Esophagus squamous epithelium (tissue), 4 donors: ENCODE data around the gene RBMS3.

ENCODE experiments used
- CTCF ChIP-seq, 6 experiments: fragments of 450-650 bp in 4 of 6; fragments of 200-600 bp in 2 of 6; sonication (generic) in 2 of 6; IDR thresholded peaks; one replicate each; pipeline ENCODE4 v1.5.1; 2016 to 2019; ENCODE audit warnings: antibody characterized with exemption in 6 of 6, mild to moderate bottlenecking in 4 of 6, moderate library complexity in 4 of 6
- POLR2A ChIP-seq, 4 donors: fragments of 450-650 bp; IDR thresholded peaks; one replicate each; pipeline ENCODE4 v1.6.1; 2017; ENCODE audit warnings: antibody characterized with exemption in 4 of 4, mild to moderate bottlenecking in 4 of 4, moderate library complexity in 3 of 4

GRCh38 chr3:29307295-29307694, 26.4 kb downstream of the RBMS3 start:
- TF ChIP-seq CTCF (IDR thresholded peaks at IDR 0.05): no peak
- TF ChIP-seq POLR2A (IDR thresholded peaks at IDR 0.05): no peak
